ENCODE measurements around the gene CNTN5.
"Not testable (repeated sequence)": the region's sequence is repeated elsewhere in the genome, so short reads cannot be mapped to it uniquely, and the experiment has no call there.

Gene CNTN5

GRCh38 chr11:99742501-99742900, 721.8 kb downstream of the CNTN5 start:
- no peak for DNase-seq (ENCODE audit: low read depth)

- DNase-seq (ENCODE audit: low read depth), result no peak
Observed at GRCh38 chr11:99759787-99760186, 739.0 kb downstream of the CNTN5 start.

GRCh38 chr11:99766811-99767210, 746.1 kb downstream of the CNTN5 start:
- DNase-seq (ENCODE audit: low read depth), result no peak

GRCh38 chr11:99773646-99774045, 752.9 kb downstream of the CNTN5 start:
- DNase-seq (ENCODE audit: low read depth), result no peak

- no peak for DNase-seq (ENCODE audit: low read depth)
Observed at GRCh38 chr11:99781074-99781473, 760.3 kb downstream of the CNTN5 start.

- DNase-seq (ENCODE audit: low read depth), result no peak
Observed at GRCh38 chr11:99791354-99791753, 770.6 kb downstream of the CNTN5 start.

GRCh38 chr11:99795999-99796398, 775.2 kb downstream of the CNTN5 start:
- no peak for DNase-seq (ENCODE audit: low read depth)

GRCh38 chr11:99803501-99803900, 782.8 kb downstream of the CNTN5 start:
- DNase-seq (ENCODE audit: low read depth), result no peak

GRCh38 chr11:99812516-99812915, 791.8 kb downstream of the CNTN5 start:
- no peak for DNase-seq (ENCODE audit: low read depth)

- DNase-seq (ENCODE audit: low read depth), result no peak
Observed at GRCh38 chr11:99814021-99814420, 793.3 kb downstream of the CNTN5 start.

GRCh38 chr11:99814738-99815137, 794.0 kb downstream of the CNTN5 start:
- DNase-seq (ENCODE audit: low read depth), result no peak

GRCh38 chr11:99818991-99819390, 798.2 kb downstream of the CNTN5 start:
- no peak for DNase-seq (ENCODE audit: low read depth)

- DNase-seq (ENCODE audit: low read depth), result no peak
Observed at GRCh38 chr11:99822846-99823565, 802.3 kb downstream of the CNTN5 start.

- DNase-seq (ENCODE audit: low read depth), result not testable (repeated sequence)
Observed at GRCh38 chr11:99836739-99837138, 816.0 kb downstream of the CNTN5 start.

GRCh38 chr11:99841885-99842284, 821.1 kb downstream of the CNTN5 start:
- DNase-seq (ENCODE audit: low read depth), result no peak

GRCh38 chr11:99865951-99866350, 845.2 kb downstream of the CNTN5 start:
- DNase-seq (ENCODE audit: low read depth), result no peak

GRCh38 chr11:99881610-99882009, 860.9 kb downstream of the CNTN5 start:
- DNase-seq (ENCODE audit: low read depth), result no peak

- DNase-seq (ENCODE audit: low read depth), result no peak
Observed at GRCh38 chr11:99884750-99885149, 864.0 kb downstream of the CNTN5 start.

- DNase-seq (ENCODE audit: low read depth), result no peak
Observed at GRCh38 chr11:99887481-99887880, 866.7 kb downstream of the CNTN5 start.

- DNase-seq (ENCODE audit: low read depth), result no peak
Observed at GRCh38 chr11:99893811-99894210, 873.1 kb downstream of the CNTN5 start.

- DNase-seq (ENCODE audit: low read depth), result no peak
Observed at GRCh38 chr11:99901175-99901574, 880.4 kb downstream of the CNTN5 start.

- no peak for DNase-seq (ENCODE audit: low read depth)
Observed at GRCh38 chr11:99911116-99911515, 890.4 kb downstream of the CNTN5 start.

GRCh38 chr11:99916078-99916477, 895.3 kb downstream of the CNTN5 start:
- no peak for DNase-seq (ENCODE audit: low read depth)

GRCh38 chr11:99918761-99919160, 898.0 kb downstream of the CNTN5 start:
- DNase-seq (ENCODE audit: low read depth), result no peak

All from stimulated activated CD8-positive, alpha-beta memory T cell treated with anti-CD3 and anti-CD28 coated beads, Interleukin-12 subunit alpha, Interleukin-12 subunit beta, amount 100 ng/mL, for 4 hours (primary cell).